Measurements from ENCODE around the gene GPR35. TPM values are rescaled to one million over a fixed set of nuclear protein-coding genes. Genes with fewer than 3 reads are reported as not detected.
"Not testable (repeated sequence)": the region's sequence is repeated elsewhere in the genome, so short reads cannot be mapped to it uniquely, and the experiment has no call there.

Gene GPR35
- polyA plus RNA-seq, 1 donor (not counting 4 experiments of a cell fraction or from before 2014, with no cell fraction given): 0.04 TPM

GRCh38 chr2:240672701-240673190 lies 47.5 kb downstream of the GPR35 start:
- TF ChIP-seq EZH2 (IDR thresholded peaks at IDR 0.05; ENCODE audit: low read length) (no peak), CTCF (optimal IDR thresholded peaks at IDR 0.05 in 1 of 3, IDR thresholded peaks at IDR 0.05 in 1 of 3, conservative IDR thresholded peaks at IDR 0.05 in 1 of 3; ENCODE audit: extremely low read depth in 1 of 3, insufficient read depth in 2 of 3, low read length in 3 of 3) (no peak)
- H3K27me3 ChIP-seq (ENCODE audit: control insufficient read depth, extremely low read depth, insufficient read depth, low read length): peaks cover 25% of the 10 kb centered on the region
- H3K4me3 ChIP-seq (ENCODE audit: control insufficient read depth in 2 of 3, extremely low read depth in 1 of 3, insufficient read depth in 2 of 3, low read depth in 1 of 3, low read length in 3 of 3): no peak overlapping the region
- dilution Hi-C loops (cut with MboI; ENCODE audit: extremely low pct_ligation_motif_present, low sequenced_read_pairs): no loop called here
- H3K4me2 ChIP-seq (ENCODE audit: control insufficient read depth, extremely low read depth, insufficient read depth, low read depth, low read length): no peak overlapping the region
- H3K4me1 ChIP-seq (ENCODE audit: control insufficient read depth, extremely low read depth, insufficient read depth, low read length): no peaks in the 10 kb centered on the region
- H3K79me2 ChIP-seq (ENCODE audit: control insufficient read depth, insufficient read depth, low read length): no peaks in the 10 kb centered on the region
- H4K20me1 ChIP-seq (ENCODE audit: control insufficient read depth, extremely low read depth, insufficient read depth, low read length): no peaks in the 10 kb centered on the region
- H3K9me3 ChIP-seq (ENCODE audit: control insufficient read depth, low read depth, low read length): no peaks in the 10 kb centered on the region
- no peak overlapping the region for H3K27ac ChIP-seq (ENCODE audit: control insufficient read depth, insufficient read depth, low read length)
- no peaks in the 10 kb centered on the region for H3K9me1 ChIP-seq (ENCODE audit: control insufficient read depth, extremely low read depth, insufficient read depth, low read length)
- H3K9ac ChIP-seq (ENCODE audit: control insufficient read depth, extremely low read depth, insufficient read depth, low read length): no peak overlapping the region
- H2AFZ ChIP-seq (ENCODE audit: control insufficient read depth, low read length): no peak overlapping the region
- no peaks in the 10 kb centered on the region for H3K36me3 ChIP-seq (ENCODE audit: control insufficient read depth in 2 of 2, extremely low read depth in 1 of 2, insufficient read depth in 2 of 2, low read length in 2 of 2)
- FAIRE-seq: no peak
- DNase-seq (ENCODE audit: low read depth, low spot score): no peak

DNA sequence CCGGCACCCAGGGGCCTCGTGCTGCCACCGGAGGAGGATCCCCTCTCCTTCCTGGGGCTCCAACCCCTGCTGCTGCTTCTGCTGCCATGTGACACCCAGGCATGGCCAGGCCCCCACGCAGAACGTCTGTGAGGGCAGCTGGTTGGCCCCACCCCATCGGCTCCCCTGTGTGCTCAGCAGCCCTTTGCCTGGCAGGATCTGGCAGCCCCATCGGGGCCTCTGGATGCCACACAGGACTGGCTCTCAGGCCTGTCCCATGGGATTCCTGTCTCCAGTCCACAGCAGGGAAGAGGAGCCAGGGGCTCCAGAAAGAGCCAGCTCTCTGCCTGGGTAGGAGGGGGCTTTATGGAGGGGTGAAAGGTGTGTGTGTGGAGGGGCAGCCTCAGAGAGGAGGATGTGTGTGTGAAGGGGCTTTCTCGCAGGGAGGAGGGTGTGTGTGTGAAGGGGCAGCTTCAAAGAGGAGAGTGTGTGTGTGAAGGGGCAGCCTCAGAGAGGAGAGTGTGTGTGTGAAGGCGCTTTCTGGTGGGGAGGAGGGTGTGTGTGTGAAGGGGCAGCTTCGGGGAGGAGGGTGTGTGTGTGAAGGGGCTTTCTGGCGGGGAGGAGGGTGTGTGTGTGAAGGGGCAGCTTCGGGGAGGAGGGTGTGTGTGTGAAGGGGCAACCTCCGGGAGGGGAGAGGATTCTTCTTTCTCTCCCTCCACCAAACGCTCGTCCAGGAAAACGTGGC lies 49.3 kb downstream of the GPR35 start:
- H3K4me1 ChIP-seq (ENCODE audit: control insufficient read depth, extremely low read depth, insufficient read depth, low read length); dilution Hi-C loops (cut with MboI; ENCODE audit: extremely low pct_ligation_motif_present, low sequenced_read_pairs); FAIRE-seq; H3K9me3 ChIP-seq (ENCODE audit: control insufficient read depth, low read depth, low read length); H3K4me3 ChIP-seq (ENCODE audit: control insufficient read depth in 2 of 3, extremely low read depth in 1 of 3, insufficient read depth in 2 of 3, low read depth in 1 of 3, low read length in 3 of 3); H4K20me1 ChIP-seq (ENCODE audit: control insufficient read depth, extremely low read depth, insufficient read depth, low read length); H3K27ac ChIP-seq (ENCODE audit: control insufficient read depth, insufficient read depth, low read length); H2AFZ ChIP-seq (ENCODE audit: control insufficient read depth, low read length); H3K4me2 ChIP-seq (ENCODE audit: control insufficient read depth, extremely low read depth, insufficient read depth, low read depth, low read length); H3K79me2 ChIP-seq (ENCODE audit: control insufficient read depth, insufficient read depth, low read length); DNase-seq (ENCODE audit: low read depth, low spot score); H3K9ac ChIP-seq (ENCODE audit: control insufficient read depth, extremely low read depth, insufficient read depth, low read length); H3K9me1 ChIP-seq (ENCODE audit: control insufficient read depth, extremely low read depth, insufficient read depth, low read length); H3K36me3 ChIP-seq (ENCODE audit: control insufficient read depth in 2 of 2, extremely low read depth in 1 of 2, insufficient read depth in 2 of 2, low read length in 2 of 2): not testable (repeated sequence)
- peaks cover 22% of the 10 kb centered on the region for H3K27me3 ChIP-seq (ENCODE audit: control insufficient read depth, extremely low read depth, insufficient read depth, low read length)

- FAIRE-seq; H4K20me1 ChIP-seq (ENCODE audit: control insufficient read depth, extremely low read depth, insufficient read depth, low read length); H3K27ac ChIP-seq (ENCODE audit: control insufficient read depth, insufficient read depth, low read length); H3K4me3 ChIP-seq (ENCODE audit: control insufficient read depth in 2 of 3, extremely low read depth in 1 of 3, insufficient read depth in 2 of 3, low read depth in 1 of 3, low read length in 3 of 3); H3K9me1 ChIP-seq (ENCODE audit: control insufficient read depth, extremely low read depth, insufficient read depth, low read length); dilution Hi-C loops (cut with MboI; ENCODE audit: extremely low pct_ligation_motif_present, low sequenced_read_pairs); H2AFZ ChIP-seq (ENCODE audit: control insufficient read depth, low read length); H3K9me3 ChIP-seq (ENCODE audit: control insufficient read depth, low read depth, low read length); H3K36me3 ChIP-seq (ENCODE audit: control insufficient read depth in 2 of 2, extremely low read depth in 1 of 2, insufficient read depth in 2 of 2, low read length in 2 of 2); H3K4me1 ChIP-seq (ENCODE audit: control insufficient read depth, extremely low read depth, insufficient read depth, low read length); H3K9ac ChIP-seq (ENCODE audit: control insufficient read depth, extremely low read depth, insufficient read depth, low read length); H3K79me2 ChIP-seq (ENCODE audit: control insufficient read depth, insufficient read depth, low read length); DNase-seq (ENCODE audit: low read depth, low spot score); H3K4me2 ChIP-seq (ENCODE audit: control insufficient read depth, extremely low read depth, insufficient read depth, low read depth, low read length): not testable (repeated sequence)
- peaks cover 22% of the 10 kb centered on the region for H3K27me3 ChIP-seq (ENCODE audit: control insufficient read depth, extremely low read depth, insufficient read depth, low read length)
Observed at GRCh38 chr2:240675345-240675744, 50.1 kb downstream of the GPR35 start.

GRCh38 chr2:240678043-240678442 lies 52.8 kb downstream of the GPR35 start:
- H3K9ac ChIP-seq (ENCODE audit: control insufficient read depth, extremely low read depth, insufficient read depth, low read length); FAIRE-seq; H3K4me3 ChIP-seq (ENCODE audit: control insufficient read depth in 2 of 3, extremely low read depth in 1 of 3, insufficient read depth in 2 of 3, low read depth in 1 of 3, low read length in 3 of 3); H3K4me2 ChIP-seq (ENCODE audit: control insufficient read depth, extremely low read depth, insufficient read depth, low read depth, low read length); dilution Hi-C loops (cut with MboI; ENCODE audit: extremely low pct_ligation_motif_present, low sequenced_read_pairs); H3K9me3 ChIP-seq (ENCODE audit: control insufficient read depth, low read depth, low read length); H3K4me1 ChIP-seq (ENCODE audit: control insufficient read depth, extremely low read depth, insufficient read depth, low read length); H2AFZ ChIP-seq (ENCODE audit: control insufficient read depth, low read length); H3K79me2 ChIP-seq (ENCODE audit: control insufficient read depth, insufficient read depth, low read length); H4K20me1 ChIP-seq (ENCODE audit: control insufficient read depth, extremely low read depth, insufficient read depth, low read length); H3K27me3 ChIP-seq (ENCODE audit: control insufficient read depth, extremely low read depth, insufficient read depth, low read length); DNase-seq (ENCODE audit: low read depth, low spot score); H3K36me3 ChIP-seq (ENCODE audit: control insufficient read depth in 2 of 2, extremely low read depth in 1 of 2, insufficient read depth in 2 of 2, low read length in 2 of 2); H3K9me1 ChIP-seq (ENCODE audit: control insufficient read depth, extremely low read depth, insufficient read depth, low read length); H3K27ac ChIP-seq (ENCODE audit: control insufficient read depth, insufficient read depth, low read length): not testable (repeated sequence)
